GM23338 (cell line): ENCODE data around the gene TMEM117.

Experiments
- CREB1 ChIP-seq: fragments of 250-450 bp; sonication (Bioruptor Pico); IDR thresholded peaks from 2 replicates; pipeline ENCODE4 v1.5.0; 2020; ENCODE audit warnings: low read depth, mild to moderate bottlenecking, moderate library complexity
- CTCF ChIP-seq, 2 experiments: fragments of 200-600 bp in 1 of 2; sonication (generic) in 1 of 2; conservative IDR thresholded peaks; 2 replicates each; pipeline versions ENCODE4 v1.5.1 to v1.6.1; 2016 to 2017; ENCODE audit warnings: antibody characterized with exemption in 2 of 2, low read depth in 2 of 2, mild to moderate bottlenecking in 2 of 2, moderate library complexity in 1 of 2
- EZH2 ChIP-seq: fragments of 200-600 bp; sonication (generic); IDR thresholded peaks from one replicate; pipeline ENCODE4 v1.8.0; 2017; ENCODE audit warnings: antibody characterized with exemption, mild to moderate bottlenecking, low read depth; ENCODE audit not compliant: unreplicated experiment
- EZH2phosphoT487 ChIP-seq: fragments of 200-600 bp; sonication (generic); IDR thresholded peaks from one replicate; pipeline ENCODE4 v1.8.1; 2018; ENCODE audit warnings: antibody characterized with exemption; ENCODE audit not compliant: unreplicated experiment
- JUNB ChIP-seq: IDR thresholded peaks from one replicate; pipeline ENCODE4 v1.6.1; 2016; ENCODE audit warnings: antibody characterized with exemption; ENCODE audit not compliant: unreplicated experiment
- NANOG ChIP-seq: IDR thresholded peaks from 2 replicates; pipeline ENCODE4 v1.6.1; 2016; ENCODE audit warnings: antibody characterized with exemption, borderline replicate concordance
- POLR2AphosphoS5 ChIP-seq: IDR thresholded peaks from 2 replicates; pipeline ENCODE4 v1.6.1; 2016; ENCODE audit warnings: antibody characterized with exemption, low read depth
- REST ChIP-seq: IDR thresholded peaks from one replicate; pipeline ENCODE4 v1.6.1; 2018; ENCODE audit warnings: antibody characterized with exemption; ENCODE audit not compliant: unreplicated experiment
- STAT1 ChIP-seq: IDR thresholded peaks from one replicate; pipeline ENCODE4 v1.6.1; 2016; ENCODE audit warnings: antibody characterized with exemption; ENCODE audit not compliant: unreplicated experiment
- ZNF114 ChIP-seq: fragments of 250-450 bp; sonication (Bioruptor Pico); IDR thresholded peaks from 2 replicates; pipeline ENCODE4 v1.5.0; 2020; ENCODE audit warnings: mild to moderate bottlenecking, moderate library complexity
- ZNF462 ChIP-seq: fragments of 250-450 bp; sonication (Bioruptor Pico); IDR thresholded peaks from 2 replicates; pipeline ENCODE4 v1.5.0; 2020; ENCODE audit warnings: mild to moderate bottlenecking, moderate library complexity

- TF ChIP-seq CTCF (conservative IDR thresholded peaks at IDR 0.05; ENCODE audit: low read depth in 2 of 2) (no peak), STAT1 (no peak), EZH2phosphoT487 (no peak), POLR2AphosphoS5 (no peak), JUNB (no peak), ZNF462 (CRISPR knock-in tag) (no peak), ZNF114 (CRISPR knock-in tag) (no peak), CREB1 (CRISPR knock-in tag) (no peak), EZH2 (no peak), NANOG (no peak), REST (no peak)
Observed at GRCh38 chr12:44020555-44020954, 184.7 kb downstream of the TMEM117 start.
